Inferior parietal cortex (tissue), 1 donor: Measurements from ENCODE around the gene MGAT4D.
"Not testable (repeated sequence)": the region's sequence is repeated elsewhere in the genome, so short reads cannot be mapped to it uniquely, and the experiment has no call there.

Experiments
- DNase-seq: peaks from one replicate; pipeline ENCODE4 v3.0.0-alpha.2; 2016; ENCODE audit errors: extremely low spot score

MGAT4D gene

DNA sequence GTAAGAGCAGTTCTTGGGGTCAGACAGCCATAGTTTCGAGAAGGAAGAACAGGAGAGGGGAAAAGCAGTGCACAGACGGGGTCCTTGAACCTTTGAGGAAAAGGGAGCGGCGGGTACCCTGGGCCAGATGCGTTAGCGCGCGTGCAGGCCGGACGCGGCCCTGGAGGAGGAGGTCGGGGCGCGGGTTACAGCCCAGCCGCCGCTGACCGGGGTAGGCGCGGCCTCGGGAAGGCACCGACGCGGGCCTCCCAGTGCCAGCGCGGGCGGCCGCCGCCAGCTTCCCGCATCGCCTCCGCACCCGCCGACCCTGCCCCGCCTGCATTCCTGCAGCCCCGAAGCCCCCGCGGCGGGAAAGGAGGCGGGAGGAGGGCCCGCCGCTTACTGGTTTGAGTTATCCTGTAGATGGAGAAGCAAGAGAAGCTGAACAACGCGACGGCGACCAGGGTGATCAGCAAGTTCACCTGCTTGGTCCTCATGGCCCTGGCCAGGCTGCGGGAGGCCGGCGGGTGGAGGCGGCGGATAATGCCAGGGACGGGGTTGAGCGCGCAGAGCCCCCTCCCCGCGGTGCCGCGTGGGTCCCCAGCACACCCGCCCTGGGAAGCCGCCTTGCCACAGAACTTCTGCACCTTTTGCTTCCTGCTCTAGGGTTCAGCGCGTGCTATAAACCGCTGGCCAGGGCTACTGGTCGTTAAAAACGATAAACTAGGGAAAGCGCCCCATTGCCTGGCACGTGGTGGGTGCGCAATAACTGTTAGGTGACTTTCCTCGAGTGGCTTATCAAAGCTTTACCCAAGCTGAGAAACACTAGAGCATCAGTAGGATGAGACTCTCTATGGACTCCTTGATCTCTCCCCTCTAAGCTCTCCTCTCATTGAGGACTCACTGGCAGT lies at the start of gene MGAT4D:
Gene MGAT4D (minus strand): TSS at position 547 of the 890 bp plus-strand sequence. CDS start 71 bp downstream, at position 476.
- DNase-seq, result no peak

DNA sequence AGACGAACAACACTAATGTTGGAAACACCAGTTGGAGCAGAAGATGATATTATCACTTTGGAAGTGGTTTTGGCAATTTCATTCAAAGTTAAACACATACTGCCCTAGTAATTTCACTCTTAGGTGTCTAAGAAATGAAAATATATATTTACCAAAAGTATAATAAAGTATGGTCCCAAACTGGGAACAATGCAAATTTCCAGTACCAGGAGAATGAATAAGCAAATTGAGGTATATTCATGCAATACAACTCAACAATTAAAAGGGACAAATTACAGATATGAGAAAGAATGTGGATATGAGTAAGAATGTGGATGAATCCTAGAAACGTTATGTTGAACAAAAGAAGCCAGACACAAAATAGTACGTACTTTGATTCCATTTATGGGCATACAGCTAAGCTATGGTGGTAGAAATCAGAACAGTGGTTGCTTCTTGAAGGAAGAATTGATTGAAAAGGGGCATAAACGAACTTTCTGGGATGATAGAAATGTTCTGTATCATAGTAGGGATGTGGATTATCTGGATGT lies 35.9 kb upstream of the MGAT4D start:
- no peak for DNase-seq

DNA sequence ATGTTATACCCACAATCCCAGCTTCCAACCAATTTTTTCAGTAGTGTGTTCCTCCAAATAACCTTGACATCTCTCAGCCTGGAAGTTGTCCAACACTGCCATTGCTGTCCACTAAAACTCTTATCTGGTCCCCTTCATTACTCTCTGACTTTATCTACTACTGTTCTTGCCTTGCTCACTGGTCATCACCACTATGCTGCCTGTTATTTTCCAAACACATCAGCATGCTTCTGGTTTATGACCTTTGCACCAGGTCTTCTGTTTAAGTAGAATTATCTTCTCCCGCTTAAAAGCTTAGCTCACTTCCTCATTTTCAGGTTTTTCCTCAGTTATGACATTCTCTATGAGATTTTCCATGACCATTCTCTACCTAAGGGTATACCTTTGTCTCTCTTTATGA lies 31.3 kb upstream of the MGAT4D start:
- no peak for DNase-seq

DNA sequence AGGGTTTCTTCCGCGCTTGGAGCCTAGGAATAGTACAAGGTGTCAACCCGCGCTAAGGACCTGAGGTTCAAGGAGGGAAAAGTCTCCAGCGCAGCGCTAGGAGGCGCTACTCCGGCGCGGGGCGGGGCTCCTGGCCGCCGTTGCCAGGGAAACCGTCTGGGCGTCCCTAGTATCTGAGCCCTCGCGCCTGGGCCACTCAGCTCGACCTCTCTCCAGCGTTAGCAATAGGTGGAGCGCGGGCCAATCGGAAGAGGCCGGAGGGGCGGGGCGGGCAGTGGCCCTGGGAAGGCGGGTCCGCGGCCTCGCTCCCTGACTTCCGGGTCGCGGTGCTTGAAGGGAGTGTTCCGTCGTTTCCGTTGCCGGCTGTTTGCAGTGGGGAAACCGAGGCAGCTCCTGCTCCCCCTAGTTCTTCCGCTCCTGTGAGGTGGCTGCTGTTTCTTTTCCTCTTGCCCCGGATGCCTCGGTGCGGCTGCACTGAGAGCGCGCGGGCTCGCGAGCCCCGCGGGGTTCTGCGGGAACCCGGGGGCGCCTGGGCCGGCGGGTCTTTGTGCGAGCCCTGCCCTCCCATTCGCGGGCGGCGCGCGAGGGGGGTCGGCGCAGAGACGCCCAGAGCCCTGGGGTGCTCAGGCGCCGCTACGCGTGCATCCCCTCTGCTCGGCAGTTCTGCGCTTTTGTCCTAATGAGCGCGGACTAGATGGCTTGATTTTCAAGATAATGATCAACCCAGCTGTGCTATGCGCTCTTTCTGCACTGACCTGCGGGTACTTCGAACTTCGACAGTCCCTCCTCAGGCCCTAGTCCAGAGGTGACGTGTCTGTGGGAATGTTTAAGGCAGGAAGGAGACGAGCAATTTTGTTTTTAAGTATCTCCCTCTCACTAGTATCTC lies 26.0 kb upstream of the MGAT4D start, which contains the start of gene ELMOD2:
Gene ELMOD2 (plus strand): TSS at position 312 of the 886 bp plus-strand sequence. CDS start 1,261 bp downstream, outside the sequence.
- peak; percentile 95 for DNase-seq

DNA sequence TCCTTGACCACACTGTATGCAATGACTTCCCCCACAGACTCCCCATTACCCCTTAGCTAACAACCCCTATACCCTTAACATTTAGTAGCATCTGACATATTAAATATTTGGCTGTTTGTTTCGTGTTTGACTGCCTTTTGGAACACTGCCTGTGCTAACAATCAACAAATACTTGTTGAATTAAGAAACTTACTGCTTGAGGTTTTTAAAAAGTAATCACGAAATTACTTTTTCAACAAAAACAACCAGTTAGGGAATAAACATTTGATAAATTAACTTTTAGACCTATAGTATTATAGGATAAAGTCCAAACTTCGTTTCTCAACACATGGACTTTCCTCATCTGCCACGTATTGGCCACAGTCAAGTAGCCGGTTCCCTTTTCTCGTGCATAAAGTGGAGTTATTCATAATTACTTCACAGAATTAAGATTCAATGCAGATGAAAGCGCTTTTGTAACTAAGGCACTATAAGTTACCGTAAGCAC lies 25.3 kb upstream of the MGAT4D start:
- no peak for DNase-seq

DNA sequence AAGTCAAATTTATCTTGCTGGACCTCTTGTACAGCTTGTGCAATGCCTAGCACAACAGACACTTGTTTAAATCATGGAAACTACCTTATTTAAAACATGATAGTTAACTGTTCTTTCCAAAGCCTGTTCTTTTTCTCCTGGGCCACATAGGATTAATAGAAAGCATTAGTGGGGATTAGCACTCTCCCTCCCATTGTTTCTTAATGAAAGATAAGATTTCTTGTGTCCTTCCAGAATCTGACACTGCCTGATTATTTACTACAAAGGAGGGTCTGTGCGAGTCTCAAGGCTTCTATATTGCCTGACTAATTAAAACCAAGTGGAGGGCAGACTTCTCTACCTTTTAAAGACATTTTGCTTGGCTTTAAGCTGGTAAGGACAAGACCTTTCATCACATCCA lies 17.3 kb upstream of the MGAT4D start:
- no peak for DNase-seq

DNA sequence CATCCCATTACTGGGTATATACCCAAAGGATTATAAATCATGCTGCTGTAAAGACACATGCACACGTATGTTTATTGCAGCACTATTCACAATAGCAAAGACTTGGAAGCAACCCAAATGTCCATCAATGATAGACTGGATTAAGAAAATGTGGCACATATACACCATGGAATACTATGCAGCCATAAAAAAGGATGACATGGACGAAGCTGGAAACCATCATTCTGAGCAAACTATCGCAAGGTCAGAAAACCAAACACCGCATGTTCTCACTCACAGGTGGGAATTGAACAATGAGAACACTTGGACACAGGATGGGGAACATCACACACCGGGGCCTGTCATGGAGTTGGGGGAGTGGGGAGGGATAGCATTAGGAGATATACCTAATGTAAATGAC lies 15.7 kb upstream of the MGAT4D start:
- DNase-seq, result not testable (repeated sequence)

DNA sequence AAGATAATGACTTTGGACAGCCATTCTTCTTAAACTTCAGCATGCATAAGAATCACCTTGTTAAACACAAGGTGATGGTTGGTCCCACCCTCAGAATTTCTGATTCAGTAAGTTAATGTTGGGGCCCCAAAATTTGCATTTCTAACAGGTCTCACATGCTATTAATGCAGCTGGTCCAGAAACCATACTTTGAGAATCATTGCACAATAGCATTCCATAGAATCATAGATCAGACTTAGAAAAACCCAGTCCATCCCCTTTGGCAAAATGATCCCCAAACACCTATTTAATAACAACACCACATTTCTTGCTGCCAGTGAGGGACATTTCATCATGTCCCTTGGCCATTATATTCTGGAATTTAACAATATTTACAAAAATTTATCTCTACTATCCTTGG lies 6.2 kb upstream of the MGAT4D start:
- DNase-seq, result no peak

DNA sequence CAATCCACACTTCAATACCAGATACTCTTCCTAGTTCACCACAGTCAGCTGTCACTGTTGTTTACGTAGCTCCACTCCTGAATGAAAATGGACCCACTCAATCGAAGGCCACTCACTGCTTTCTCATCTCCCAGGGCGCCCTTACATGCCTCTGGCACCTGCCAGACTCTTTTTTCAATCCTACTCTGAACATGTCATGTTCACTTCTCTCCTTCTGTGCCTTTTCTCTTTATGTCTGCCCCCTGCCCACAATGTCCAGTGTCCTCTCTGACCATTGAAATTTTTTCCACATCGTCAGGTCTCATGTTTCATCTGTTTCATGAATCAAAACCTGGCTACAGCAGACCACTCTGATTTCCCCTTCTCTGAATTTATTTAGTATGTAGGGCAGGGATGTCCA lies 1.3 kb upstream of the MGAT4D start:
- no peak for DNase-seq

DNA sequence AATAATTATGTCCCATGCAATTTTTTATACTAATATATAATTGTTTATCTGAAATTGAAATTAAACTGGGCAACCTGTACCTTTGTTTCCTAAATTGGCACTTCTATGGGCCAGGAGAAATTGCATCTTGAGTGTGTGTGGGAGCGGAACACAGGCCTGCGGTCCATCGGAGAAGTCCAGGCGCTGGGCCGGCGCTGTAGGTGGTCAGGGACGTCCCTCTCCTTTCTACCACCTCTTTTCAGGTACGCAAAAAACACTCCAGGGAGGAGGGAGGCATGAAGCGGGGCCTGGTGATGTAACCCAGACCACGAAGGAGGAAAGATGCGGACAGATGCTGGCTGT lies 717 bp downstream of the MGAT4D start:
- DNase-seq, result no peak

DNA sequence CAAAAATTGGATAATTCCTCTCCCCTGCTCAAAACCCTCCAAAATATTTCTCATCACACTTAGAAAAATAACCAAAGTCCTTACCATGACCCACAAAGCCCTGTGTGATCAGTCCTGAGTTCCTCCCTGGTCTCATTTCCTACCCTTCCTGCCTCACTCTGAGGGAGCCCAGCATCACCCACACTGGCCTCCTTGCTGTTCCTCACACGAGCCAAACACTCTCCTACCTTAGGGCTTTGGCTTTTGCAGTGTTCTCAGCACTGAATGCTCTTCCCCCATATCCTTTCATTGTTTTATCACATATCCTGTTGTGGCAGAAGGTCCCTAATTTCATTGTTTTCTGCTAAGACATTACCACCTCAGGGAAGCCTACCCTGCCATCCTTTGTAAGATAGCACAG lies 12.2 kb downstream of the MGAT4D start:
- no peak for DNase-seq

DNA sequence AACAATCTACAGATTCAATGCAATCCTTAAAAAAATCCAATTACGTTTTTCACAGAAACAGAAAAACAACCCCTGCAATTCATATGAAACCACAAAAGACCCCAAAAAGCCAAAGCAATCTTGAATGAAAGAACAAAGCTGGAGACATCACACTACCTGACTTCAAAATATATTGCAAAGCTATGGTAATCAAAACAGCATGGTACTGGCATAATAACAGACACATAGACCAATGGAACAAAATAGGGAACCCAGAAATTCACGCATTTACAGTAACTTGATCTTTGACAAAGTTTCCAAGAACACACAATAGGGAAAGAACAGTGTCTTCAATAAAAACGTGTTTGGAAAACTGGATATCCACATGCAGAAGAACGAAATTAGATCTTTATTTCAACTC lies 14.6 kb downstream of the MGAT4D start:
- no peak for DNase-seq

DNA sequence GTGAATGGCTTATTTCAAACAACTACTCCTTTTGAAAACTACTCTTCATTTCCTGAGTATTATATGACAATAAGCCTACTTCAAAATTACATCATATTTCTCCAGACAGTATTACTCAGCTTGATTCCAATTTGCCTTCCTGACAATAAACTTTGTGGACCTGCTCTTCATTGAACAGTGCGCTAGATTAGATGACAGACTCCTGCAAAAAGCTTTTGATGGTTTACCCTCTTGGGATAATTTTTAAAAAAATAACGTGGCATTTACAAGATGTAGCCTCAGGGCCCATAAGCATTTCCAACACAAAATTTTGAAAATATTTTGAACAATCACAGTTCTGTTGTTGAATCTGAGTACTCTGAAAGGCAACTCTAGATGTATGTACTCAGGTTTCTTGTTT lies 25.9 kb downstream of the MGAT4D start:
- DNase-seq, result no peak

DNA sequence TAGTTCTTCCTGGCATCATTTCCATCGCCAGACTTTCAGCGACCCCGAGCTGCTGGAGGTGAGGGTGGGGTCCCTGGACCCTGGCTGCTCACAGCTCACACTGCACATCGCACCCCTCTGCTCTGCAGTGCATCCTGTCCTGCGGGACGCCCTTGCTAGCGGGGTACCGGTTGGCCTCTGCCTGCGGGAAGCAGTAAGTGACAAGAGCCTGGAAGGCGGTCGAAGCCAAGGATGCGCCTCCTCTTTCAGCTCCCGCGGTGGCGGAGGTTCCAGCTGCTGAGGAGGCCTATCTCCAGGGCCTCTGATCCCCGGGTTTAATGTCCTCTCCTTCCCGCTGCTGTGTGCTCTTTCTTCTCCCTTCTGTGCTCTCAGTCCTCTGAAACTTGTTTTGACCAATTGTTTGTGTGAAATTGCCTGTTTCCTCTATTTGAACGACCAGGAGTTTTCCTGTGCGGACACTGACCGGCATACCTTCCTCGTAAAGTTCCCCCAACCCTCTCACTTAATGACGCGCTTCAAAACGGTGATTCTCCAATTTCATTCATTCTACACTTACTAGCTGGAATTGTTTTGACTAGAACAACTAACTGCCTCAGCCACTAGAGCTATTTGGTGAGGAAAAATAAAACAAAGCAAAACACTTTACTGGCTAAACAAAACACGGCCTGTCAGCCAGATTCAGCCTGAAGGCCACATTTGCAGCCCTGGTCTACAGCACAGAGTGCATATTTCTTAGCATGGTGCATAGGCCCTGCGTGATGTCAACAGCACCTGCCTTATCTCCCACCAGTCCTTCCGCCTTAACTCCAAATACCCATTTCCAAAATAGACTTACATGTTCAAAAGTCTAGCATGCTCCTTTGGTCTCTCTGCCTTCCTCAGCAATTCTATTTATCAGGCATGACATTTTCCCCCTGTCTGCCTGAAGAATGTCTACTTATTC lies 28.0 kb downstream of the MGAT4D start:
- no peak for DNase-seq

DNA sequence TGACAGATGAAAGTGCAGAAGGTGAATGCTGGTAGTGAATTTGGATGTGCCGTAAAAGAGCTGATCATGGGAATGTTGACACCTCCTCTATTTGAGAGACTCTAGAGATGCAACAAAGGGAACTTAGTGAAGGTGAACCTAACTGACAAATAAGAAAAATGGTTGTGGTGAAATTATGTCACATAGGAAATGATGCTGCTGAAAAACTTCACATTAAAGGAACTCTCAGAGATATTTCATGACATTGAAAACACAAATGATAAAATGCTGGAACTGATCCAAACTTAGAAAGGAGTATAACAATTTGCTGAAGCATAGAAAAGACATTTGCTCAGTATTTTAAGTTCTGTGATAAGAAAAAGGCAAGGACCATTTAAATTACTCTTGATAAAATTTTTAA lies 31.9 kb downstream of the MGAT4D start:
- no peak for DNase-seq

DNA sequence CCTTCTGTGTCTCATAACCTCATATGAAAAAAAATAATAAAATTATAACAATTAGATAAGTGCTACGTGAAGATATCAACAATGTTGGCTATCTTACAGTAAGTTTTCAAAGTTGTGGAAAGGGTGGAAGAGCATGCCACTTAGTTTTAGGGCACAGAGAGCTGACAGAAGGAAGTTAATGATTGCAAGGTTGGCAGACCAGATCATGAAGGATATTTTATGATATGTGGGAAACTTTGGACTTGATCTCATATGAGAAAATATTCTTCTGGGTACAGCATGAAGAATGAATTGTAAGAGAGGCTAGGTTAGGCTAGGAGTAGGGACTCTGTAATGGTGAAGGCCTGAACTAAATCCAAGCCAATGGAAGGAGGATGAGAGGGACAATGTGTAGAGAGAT lies 34.5 kb downstream of the MGAT4D start:
- DNase-seq, result no peak

DNA sequence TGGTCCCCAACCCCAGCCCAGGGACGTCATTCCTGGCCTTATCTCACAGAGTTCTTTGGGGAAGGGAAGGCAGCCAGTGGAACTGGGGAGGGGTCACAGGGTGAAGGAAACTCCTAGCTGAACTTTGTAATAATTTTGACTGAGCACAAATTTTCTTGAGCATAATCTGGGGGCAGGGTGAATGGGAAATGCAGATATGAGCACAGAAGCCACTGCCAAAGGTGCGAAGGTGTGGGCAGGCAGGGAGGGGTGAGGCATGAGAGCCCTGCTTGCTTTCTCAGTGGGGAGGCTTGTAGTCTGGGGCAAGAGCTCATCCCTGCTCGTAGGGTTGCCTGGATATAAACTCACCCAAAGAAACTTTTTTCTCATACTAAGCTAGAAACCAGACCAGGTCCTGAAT lies 34.9 kb downstream of the MGAT4D start:
- no peak for DNase-seq

DNA sequence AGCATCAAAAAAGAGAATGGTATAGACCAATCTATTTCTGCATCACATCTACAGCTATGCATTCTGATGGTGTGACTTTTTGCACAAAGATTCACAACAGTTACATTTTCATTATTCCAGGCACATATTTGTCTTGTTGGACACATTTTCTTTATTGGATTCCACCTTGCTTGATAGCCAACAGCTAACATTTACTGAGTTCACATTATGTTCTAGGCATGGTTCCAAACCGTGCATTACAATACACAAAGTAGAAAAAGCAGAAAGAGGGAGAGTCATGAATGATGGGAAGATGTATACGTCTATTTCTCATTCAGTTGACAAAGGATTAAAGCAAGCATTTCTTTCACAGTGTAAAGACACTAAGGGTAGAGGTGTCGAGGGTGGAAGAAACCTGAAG lies 47.7 kb downstream of the MGAT4D start:
- no peak for DNase-seq

DNA sequence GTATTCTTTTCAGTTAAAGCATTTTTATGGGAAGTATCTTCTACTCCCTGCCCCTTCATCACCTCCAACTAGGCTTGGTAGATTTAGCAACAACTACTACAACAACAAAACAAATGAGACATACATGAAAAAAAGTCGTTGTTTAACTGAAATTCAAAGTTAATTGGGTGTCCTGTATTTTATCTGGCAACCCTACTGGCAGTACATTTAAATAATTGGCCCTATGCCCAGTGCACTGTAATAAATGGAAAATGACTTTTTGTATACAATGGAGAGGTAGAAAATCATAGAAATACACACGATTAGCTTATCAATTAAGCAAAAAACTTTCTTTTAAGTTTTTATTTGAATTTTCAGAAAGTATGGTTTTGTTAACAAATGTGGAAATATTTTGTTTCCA lies 49.3 kb downstream of the MGAT4D start:
- no peak for DNase-seq

DNA sequence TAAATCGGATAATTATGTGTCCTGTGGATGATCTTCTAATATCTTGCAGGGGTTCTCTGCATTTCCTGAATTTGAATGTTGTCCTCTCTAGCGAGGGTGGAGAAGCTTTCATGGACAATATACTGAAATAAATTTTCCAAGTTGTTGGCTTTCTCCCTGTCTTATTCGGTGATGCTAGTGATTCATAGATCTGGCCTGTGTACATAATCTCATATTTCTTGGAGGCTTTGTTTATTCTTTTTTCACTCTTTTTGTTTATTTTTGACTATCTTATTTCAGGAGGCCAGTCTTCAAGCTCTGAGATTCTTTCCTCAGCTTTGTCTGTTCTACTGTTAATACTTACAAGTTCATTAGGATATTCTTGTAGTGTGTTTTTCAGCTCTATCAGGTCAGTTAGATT lies 49.9 kb downstream of the MGAT4D start:
- DNase-seq, result no peak

DNA sequence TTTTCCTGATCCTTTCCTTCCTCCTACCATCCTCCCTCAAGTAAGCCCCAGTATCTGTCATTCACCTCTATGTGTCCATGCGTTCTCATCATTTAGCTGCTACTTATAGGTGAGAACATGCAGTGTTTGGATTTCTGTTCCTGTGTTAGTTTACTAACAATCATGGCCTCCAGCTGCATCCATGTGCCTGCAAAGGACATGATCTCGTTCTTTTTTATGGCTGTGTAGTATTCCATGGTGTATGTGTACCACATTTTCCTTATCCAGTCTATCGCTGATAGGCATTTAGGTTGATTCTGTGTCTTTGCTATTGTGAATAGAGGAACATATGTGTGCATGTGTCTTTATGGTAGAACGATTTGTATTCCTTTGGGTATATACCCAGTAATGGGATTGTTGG lies 53.7 kb downstream of the MGAT4D start:
- not testable (repeated sequence) for DNase-seq
